Right lobe of liver (tissue), 4 donors: ENCODE results near the gene GNPNAT1.

Source experiments
- CTCF ChIP-seq, 4 donors: fragments of 200-600 bp in 3 of 4; fragments of 450-650 bp in 1 of 4; IDR thresholded peaks; one replicate each; pipeline versions ENCODE4 v1.5.1 to v1.8.0; 2016 to 2022; ENCODE audit warnings: antibody characterized with exemption in 4 of 4, mild to moderate bottlenecking in 2 of 4
- POLR2A ChIP-seq: fragments of 450-650 bp; IDR thresholded peaks from one replicate; pipeline ENCODE4 v1.6.1; 2017; ENCODE audit warnings: antibody characterized with exemption, mild to moderate bottlenecking
- donor health status: DM: no; HTN: no; CAD: no.
- donor health status: DM: no; HTN: no; CAD: no.
- donor health status: DM: no; HTN: yes; CAD: no.

- TF ChIP-seq CTCF (IDR thresholded peaks at IDR 0.05) (no peak), POLR2A (no peak)
Observed at GRCh38 chr14:52789118-52789517, 2.3 kb downstream of the GNPNAT1 start.
